ENCODE data around the gene S100A9.
"Not testable (repeated sequence)": the region's sequence is repeated elsewhere in the genome, so short reads cannot be mapped to it uniquely, and the experiment has no call there.

Gene S100A9

DNA sequence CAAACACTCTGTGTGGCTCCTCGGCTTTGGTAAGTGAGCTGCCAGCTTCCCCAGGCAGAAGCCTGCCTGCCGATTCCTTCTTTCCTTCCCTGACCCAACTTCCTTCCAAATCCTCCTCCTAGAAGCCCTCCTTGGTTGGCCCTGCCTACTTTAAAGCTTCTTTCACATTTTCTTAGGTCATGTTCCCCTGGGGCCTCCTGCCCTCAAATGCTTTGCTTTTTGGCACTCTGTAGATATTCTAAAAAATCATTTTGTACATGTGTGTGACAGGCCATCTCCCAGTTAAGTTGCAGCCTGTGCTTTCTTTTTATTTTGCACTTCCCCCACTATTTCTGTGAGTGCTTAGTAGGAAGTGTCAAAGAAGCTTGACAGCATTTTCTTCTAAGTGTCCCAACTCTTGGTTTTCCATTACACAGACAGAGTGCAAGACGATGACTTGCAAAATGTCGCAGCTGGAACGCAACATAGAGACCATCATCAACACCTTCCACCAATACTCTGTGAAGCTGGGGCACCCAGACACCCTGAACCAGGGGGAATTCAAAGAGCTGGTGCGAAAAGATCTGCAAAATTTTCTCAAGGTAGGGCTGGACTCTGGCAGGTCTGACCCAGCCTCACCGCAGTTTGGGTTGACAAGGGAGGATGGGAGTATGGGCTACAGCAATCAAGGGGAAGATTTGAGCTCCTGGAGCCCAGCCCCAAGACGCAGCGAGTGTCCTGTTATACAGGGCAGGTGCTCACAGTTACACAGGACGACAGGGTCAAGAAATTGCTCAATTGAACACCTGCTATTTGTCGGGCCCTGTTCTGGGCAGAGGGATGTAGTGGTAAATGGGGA is at the start of gene S100A9:
Gene S100A9, plus strand, starts transcription at position 2 of the 838 bp plus-strand sequence. Its CDS starts 430 bp downstream, at position 432.
- peak; percentile 83 for DNase-seq

DNA sequence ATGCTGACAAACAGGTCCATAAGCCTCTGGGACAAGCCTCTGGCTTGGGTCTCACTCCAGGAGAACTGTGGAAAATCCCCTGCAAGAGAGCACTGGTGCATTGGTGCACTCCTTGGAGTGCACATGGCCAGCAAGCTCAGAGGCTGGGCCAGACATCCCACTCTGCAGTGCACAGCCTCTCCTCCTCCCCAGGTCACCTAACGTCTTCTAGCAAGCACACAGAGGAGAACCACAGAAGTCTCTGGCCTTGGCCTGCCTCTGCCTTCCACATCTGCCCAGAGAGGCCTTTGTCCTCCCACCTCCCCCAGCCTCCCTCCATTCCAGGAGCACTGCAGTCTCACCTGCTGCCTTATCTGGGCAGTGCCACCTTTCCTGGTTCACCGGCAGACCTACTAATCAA is 49.1 kb upstream of the S100A9 start:
- DNase-seq, result no peak

DNA sequence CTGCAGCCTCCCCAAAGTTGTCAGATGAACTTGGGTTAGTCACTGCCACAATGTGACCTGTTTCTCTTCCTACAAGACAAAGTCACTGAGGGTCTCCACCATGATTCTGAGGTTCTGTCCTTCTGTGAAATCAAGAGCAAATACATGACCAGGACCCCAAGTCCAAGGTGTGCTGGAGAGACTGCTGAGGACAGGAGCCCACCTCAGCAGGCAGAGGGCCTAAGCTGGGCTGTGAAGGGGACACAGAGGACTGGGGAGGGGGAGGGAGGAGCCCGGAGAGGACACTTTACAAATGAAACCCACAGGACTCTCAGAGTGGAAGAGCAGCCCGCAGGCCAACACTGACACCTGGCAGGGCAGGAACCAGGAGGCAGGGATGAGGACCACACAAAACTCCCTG is 48.2 kb upstream of the S100A9 start:
- no peak for DNase-seq

DNA sequence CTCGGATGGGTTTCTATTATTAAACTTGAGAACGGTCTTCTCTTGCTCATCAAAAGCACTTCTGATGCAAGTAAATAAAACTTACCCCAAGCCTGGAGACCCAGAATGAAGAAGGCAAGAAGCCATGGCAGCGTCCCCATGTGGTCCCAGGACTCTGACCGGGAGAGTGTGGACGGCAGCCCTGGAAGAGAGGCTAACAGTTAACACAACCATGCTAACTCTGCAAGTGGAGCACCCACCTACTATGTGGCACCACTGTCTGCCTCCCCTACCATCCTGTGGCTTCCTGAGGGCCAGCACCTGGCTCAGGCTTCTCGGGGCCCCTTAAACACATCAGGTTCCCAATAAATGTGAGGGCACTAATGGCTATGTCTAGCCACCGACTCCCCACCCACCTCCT is 47.1 kb upstream of the S100A9 start:
- DNase-seq, result no peak

DNA sequence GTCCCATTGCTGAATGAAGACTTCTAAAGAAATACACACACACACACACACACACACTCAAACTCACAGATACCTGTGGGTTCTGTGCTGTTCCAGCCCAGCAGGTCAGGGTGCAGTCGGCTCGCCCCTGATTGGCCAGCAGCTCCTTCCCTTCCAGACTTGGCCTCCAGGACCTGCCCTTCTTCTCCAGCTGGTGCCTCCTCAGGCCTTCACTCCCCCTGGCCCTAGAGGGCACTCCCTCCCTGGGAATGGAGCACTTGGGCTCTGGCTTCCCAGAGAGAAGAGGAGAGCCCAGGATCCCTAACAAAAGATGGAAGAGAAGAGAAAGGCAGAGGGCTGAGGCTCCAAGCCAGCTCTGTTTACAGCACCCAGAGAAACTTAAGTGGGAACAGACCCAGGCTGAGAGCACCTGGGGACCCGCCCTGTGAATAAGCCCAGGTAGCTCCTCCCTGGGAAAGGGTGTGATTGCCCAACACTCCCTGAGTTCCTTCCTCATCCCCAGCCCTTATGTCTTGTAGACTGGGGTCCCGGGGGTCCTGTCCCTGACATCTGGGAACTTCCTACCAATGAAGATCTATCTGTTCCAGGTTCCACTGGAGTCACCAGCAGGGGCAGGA is 45.0 kb upstream of the S100A9 start, which contains the start of gene PGLYRP3:
Gene PGLYRP3, minus strand, starts transcription at position 383 of the 617 bp plus-strand sequence. CDS start 2,287 bp downstream, outside the sequence.
- no peak for DNase-seq

DNA sequence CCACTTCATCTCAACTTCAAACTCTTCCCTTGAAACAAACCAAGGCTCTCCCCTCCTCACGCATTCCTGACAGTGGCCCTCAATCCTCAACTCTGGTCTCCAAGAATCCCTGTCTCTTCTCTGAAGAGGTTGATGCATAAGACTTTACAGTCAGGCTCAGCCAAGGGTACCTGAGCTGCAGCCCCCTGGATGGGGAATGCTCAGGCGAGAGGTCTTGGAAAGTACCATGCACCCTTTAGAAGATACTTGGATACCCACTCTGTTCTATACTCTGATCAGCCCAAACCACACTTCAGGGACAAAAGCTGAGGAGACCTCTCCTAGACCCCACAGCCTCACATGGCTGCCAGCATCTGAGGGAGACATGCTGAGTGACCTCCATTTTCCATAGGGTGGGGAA is 44.4 kb upstream of the S100A9 start:
- DNase-seq, result no peak

DNA sequence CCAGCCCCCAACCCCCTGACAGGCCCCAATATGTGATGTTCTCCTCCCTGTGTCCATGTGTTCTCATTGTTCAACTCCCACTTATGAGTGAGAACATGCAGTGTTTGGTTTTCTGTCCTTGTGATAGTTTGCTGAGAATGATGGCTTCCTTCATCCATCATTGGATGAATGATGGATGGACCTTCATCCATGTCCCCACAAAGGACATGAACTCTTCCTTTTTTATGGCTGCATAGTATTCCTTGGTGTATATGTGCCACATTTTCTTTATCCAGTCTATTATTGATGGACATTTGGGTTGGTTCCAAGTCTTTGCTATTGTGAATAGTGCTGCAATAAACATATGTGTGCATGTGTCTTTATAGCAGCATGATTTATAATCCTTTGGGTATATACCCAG is 43.3 kb upstream of the S100A9 start:
- not testable (repeated sequence) for DNase-seq

DNA sequence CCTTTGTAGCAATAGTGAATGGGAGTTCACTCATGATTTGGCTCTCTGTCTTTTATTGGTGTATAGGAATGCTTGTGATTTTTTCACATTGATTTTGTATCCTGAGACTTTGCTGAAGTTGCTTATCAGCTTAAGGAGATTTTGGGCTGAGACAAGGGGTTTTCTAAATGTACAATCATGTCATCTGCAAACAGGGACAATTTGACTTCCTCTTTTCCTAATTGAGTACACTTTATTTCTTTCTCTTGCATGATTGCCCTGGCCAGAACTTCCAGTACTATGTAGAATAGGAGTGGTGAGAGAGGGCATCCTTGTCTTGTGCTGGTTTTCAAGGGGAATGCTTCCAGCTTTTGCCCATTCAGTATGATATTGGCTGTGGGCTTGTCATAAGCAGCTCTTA is 41.6 kb upstream of the S100A9 start:
- not testable (repeated sequence) for DNase-seq

DNA sequence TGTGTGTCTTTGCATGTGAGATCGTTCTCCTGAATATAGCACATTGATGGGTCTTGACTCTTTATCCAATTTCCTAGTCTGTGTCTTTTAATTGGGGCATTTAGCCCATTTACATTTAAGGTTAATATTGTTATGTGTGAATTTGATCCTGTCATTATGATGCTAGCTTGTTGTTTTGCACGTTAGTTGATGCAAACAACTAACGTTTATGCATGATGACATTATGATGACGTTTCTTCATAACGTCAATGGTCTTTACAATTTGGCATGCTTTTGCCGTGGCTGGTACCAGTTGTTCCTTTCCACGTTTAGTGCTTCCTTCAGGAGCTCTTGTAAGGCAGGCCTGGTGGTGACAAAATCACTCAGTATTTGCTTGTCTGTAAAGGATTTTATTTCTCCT is 39.5 kb upstream of the S100A9 start:
- not testable (repeated sequence) for DNase-seq

DNA sequence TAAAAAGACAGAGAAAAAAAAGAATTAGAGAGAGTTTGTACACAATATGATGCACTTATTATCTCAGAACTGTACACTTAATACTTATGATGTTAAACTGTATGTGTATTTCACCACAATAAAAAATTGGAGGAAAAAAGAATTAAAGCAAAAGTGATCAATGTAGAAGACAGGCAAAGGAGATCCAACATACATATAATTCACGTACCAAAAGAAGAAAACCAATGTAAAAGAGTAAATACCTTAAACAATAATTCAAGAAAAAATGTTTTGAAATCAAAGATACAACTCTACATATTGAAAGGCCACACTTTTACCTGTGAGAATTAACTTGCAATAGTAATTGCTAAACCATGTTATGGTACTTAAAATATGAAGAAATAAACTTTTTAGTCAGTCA is 35.1 kb upstream of the S100A9 start:
- no peak for DNase-seq

DNA sequence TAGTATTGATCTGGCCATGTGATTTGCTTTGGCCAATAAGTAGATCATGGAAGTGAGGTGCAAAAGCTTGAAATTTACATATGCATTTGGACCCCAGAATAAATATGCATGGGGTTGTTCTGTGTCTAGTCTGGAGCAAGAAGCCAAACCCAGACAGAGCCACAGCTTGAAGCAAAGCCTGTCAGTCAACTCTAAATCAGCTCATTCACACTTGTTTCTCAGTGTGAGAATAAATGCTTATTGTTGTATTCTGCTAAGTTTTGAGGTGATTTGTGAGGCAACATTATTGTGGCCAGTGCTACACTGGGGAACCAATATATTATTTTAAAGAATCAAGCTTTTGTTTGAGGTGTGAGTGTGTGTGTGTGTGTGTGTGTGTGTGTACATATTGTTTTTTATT is 32.7 kb upstream of the S100A9 start:
- DNase-seq, result no peak

DNA sequence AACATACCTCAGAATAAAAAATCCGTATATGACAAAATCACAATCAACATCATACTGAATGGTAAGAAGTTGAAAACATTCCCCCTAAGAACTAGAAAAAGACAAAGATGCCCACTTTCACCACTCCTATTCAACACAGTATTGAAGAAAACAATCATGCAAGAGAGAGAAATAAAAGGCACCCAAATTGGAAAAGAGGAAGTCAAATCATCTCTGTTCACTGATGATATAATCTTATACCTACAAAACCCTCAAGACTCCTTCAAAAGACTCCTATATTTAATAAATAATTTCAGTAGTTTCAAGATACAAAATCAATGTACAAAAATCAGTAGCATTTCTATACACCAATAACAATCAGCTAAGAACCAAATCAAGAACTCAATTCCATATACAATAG is 23.8 kb upstream of the S100A9 start:
- no peak for DNase-seq

DNA sequence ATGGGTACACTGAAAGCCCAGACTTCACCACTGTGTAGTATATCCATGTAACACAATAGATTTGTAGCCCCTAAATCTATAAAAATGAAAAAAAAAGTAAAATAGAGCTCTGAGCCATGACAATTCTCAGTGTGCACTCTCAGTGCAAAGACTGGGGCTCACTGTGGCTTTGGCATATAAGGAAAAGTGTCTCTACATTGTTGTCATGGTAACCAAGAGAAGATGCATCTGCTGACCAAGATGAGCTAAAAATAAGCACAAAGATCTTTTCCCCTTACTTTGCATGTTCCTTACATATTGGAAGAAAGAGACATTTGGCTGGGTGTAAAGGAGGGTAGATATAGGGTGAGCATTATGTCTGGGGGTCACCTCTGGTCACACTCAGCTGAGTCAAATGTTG is 21.0 kb upstream of the S100A9 start:
- no peak for DNase-seq

DNA sequence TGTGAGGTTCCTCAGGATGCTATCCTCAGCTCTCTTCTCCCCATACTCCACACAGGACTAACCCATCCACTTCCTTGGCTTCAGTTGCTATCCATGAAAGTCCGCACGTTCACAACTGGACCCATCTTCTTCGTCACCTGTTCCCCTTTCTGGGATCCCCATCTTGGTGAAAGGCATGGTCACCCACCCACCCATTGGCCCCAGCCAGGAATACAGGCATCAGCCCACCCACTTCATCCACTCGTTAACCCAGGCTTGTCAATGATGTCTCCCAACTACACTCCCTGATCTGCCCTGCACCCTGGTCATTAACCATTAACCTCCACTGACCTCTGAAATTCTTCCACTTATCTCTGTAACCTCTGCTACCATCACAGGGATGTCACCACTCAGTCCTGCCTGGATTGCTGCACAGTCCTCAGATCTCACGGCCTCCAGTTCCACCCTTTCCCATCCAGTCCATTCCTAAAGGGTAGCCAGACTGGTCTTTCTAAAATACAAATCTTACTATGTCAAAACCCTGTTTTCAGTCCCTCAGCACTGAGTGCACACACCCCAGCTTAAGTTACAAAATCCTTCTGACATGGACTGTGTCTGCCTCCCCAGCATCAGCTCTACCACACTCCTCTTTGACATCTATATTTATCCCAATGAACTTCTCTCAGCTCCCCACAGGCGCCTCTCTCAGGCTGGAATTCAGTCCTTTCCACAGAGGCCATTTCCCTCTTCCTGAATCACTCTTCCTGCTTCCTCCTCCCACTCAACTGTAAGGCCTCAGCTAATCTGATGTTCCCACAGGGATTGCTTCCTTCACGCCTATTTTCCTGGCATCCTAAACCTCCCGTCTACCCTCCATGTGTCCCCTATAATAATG is 19.4 kb upstream of the S100A9 start:
- DNase-seq, result no peak

DNA sequence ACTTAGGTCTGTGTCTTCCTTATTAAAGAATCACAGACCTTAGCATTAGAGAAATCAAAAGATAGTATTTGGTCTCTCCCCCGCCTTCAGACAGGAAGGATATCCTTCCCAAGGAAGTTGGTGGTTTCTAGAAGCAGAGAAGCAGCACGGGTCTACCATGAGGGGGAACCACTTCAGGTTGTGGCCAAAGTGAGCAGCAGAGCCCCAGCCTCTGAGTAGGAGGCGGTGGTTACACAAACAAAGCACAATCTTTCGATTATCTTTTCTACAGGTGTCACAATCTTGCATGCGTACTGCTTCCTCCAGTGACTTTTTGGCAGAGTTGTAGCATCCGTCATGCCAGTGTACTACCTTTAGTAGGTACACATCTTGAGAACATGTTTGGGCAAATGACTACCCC is 17.9 kb upstream of the S100A9 start:
- no peak for DNase-seq

DNA sequence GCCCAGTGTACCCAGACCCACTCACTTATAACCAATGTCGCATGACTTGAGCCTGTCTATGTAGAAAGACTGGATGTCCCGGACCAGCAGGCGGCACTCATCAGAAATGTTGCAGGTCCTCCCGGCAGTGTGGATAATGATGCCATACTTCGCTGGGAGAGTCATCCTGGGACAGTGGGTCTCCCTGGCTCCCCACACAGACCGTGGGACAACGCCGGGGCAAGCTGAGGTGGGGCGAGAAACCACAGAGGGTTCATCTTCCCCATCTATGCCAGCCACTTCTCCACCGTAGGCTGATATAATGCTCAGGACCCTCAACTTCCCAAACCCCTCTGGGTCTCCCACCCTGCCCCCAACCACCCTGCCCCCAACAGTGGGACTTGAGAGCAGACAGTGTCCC is 17.3 kb upstream of the S100A9 start:
- DNase-seq, result no peak

DNA sequence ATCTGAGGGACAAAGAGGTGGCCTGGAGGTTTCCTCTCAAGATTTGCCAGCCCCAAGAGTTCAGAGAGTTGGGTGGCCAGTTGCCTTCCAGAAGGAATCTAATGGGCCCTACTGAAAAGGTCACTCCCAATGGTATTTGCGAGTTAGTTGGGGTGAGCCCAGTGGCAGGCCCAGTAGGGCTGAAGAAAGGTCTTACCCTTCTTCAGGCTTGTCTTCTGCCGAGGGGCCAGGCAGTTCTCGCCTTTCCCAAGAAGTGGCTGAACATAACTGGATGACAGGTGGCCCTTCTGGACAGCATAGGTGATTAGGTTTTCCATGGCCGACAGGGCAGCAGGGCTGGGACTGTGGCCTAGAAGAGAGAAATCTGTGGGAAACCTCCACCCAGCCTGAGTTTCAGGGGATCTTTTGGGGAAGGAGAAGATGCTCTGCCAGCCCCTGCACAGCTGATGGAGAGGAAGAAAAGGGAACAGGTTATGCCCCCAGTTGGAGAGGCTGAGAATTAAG is 16.2 kb upstream of the S100A9 start:
- no peak for DNase-seq

DNA sequence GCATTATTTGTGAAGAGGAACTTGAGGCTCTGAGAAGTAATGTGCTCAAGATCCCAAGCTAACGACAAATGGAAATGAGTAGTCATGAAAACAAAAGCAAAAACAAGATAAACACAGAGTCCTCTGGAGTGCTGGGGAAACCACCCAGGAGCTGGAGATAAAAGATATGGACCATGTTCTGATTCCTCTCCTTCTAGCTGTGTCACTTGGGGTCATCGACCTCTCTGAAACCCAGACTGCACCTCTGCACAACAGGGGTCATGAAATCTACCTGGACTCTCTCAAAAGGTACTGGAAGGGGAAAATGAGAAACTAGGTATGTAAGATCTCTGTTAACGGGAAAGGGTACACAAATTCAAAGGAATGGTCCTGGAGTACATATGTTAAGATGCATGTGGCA is 15.5 kb upstream of the S100A9 start:
- no peak for DNase-seq

DNA sequence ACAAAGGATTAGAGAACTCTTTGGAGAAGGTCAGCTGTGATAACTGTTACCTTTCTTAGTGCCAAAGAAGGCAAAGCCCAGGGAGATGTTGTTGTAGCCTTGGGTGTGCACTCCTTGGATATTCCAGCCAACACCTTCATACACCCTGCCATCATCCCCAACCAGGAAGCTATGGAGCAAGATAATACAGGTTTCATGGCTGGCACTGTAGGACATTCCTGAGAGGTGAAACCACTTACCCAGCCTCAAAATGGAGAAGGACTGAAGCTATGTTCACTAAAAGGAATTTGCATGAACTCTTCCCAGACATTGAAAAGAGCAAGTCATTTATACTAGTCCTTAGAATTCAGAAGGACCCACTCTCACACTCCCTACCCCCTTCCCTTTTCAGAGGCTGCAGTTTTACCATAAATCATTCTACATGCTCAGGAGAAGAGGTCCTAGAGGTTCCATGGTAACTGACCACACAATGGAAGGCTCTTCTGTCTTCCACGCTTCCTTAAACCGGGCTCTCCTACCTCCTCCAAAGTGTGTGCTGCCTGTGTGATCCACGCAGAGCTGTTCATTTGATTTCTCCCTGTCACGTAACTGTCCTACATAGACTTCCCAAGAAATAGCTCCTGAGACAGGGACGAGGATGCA is 14.5 kb upstream of the S100A9 start:
- no peak for DNase-seq

DNA sequence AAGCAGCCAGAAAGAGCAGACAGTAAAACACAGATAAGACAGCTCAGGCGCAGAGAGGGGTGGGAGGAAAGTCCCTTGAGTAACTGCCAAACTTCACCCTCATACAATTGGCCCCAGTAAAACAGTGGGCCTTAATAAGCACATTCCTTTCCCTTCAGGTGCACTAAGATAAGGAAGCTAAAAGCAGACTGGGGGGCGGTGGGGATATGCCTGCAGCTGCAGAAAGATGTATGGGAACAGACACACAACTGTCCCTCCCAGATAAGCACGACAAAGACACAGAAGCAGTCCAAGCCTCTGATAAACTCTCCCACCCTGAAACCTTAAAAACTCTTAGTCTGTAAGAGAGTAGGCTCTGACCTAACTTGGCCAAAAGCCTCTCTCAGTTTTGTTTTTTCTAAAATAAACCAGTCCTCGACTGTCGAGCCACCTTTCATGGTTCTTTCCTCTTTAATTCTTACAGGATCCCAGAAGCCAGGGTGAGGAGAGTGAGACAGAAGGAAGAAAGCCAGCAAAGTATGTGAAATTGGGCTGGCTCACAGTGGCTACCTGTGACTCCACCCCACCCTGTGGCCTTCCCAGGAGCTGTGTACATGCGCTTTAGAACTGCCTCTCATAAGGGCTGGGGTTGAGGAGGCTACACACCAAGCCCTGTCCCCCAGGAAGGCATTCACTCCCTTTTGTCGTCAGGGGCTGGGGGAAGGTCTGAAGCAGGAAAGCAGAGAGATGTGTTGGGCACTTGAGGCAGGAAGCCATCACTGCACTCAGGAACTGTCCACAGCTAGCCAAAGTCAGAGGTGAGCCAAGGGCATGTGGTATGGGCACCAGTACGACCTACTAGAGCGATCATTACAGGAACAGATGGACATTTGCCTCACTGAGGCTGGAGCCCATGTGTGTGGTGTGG is 13.6 kb upstream of the S100A9 start:
- DNase-seq, result no peak

DNA sequence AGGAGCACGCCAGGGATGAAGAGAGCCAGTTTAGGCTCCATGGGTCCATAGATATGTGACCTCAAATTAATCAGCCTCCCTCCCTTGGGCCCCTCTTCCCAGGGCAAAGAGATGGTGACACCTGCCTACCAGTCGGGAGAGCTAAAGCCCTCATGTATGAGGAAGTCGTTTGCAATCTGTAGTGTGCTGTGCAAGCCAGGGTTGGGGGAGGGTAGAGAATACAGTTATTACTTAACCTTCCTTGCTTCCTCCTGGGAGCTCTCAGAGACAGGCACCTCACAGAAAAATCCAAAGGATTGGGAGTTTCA is 13.0 kb upstream of the S100A9 start:
- peak; percentile 50 for DNase-seq

Data from inflammatory macrophage treated with lipopolysaccharide for 4 hours (primary cell).